Keratinocyte (primary cell): Measurements from ENCODE around the gene SLC8A1. TPM values are rescaled to one million over a fixed set of nuclear protein-coding genes. Genes with fewer than 3 reads are reported as not detected.

Experiments used
- DNase-seq: peaks from one replicate; pipeline ENCODE4 v3.0.0-alpha.2; 2011; ENCODE audit warnings: low read depth, missing footprints, low spot score
- FAIRE-seq: peaks from 2 replicates; lab custom pipeline; 2011; peaks lifted over from hg19 to GRCh38; lab: Jason Lieb, UNC
- H2AFZ ChIP-seq: 2 replicates; pipeline ENCODE4 v1.6.0; 2012; ENCODE audit warnings: low read length, control low read depth, inconsistent platforms; ENCODE audit not compliant: control insufficient read depth
- H3K27ac ChIP-seq: 2 replicates; pipeline ENCODE4 v1.5.1; 2011; ENCODE audit warnings: low read length; ENCODE audit not compliant: control insufficient read depth, insufficient read depth
- H3K27me3 ChIP-seq: 3 replicates; pipeline ENCODE4 v1.6.0; 2011; ENCODE audit warnings: low read length; ENCODE audit not compliant: control insufficient read depth, insufficient read depth; ENCODE audit errors: extremely low read depth
- H3K36me3 ChIP-seq, 2 experiments: 2 replicates in 1 of 2; 3 replicates in 1 of 2; pipeline ENCODE4 v1.5.1; 2011; ENCODE audit warnings: low read length in 2 of 2, mild to moderate bottlenecking in 1 of 2; ENCODE audit not compliant: control insufficient read depth in 2 of 2, insufficient read depth in 2 of 2; ENCODE audit errors: extremely low read depth in 1 of 2
- H3K4me1 ChIP-seq: 3 replicates; pipeline ENCODE4 v1.5.1; 2011; ENCODE audit warnings: low read length; ENCODE audit not compliant: control insufficient read depth, insufficient read depth; ENCODE audit errors: extremely low read depth
- H3K4me2 ChIP-seq: 3 replicates; pipeline ENCODE4 v1.6.0; 2011; ENCODE audit warnings: low read depth, low read length; ENCODE audit not compliant: control insufficient read depth, insufficient read depth; ENCODE audit errors: extremely low read depth
- H3K4me3 ChIP-seq, 3 experiments: fragments of 200-600 bp in 1 of 3; sonication (generic) in 1 of 3; 2 replicates in 2 of 3; 3 replicates in 1 of 3; pipeline ENCODE4 v1.5.1; 2011 to 2016; ENCODE audit warnings: low read length in 3 of 3, mild to moderate bottlenecking in 3 of 3, control low read depth in 2 of 3, inconsistent platforms in 1 of 3, low read depth in 1 of 3, mixed read lengths in 1 of 3, mixed run types in 1 of 3, moderate library complexity in 1 of 3; ENCODE audit not compliant: control insufficient read depth in 2 of 3, insufficient read depth in 2 of 3; ENCODE audit errors: extremely low read depth in 1 of 3
- H3K79me2 ChIP-seq: 2 replicates; pipeline ENCODE4 v1.6.0; 2012; ENCODE audit warnings: low read length; ENCODE audit not compliant: control insufficient read depth, insufficient read depth
- H3K9ac ChIP-seq: 3 replicates; pipeline ENCODE4 v1.6.0; 2011; ENCODE audit warnings: low read length; ENCODE audit not compliant: control insufficient read depth, insufficient read depth; ENCODE audit errors: extremely low read depth
- H3K9me1 ChIP-seq: 3 replicates; pipeline ENCODE4 v1.6.0; 2011; ENCODE audit warnings: low read length; ENCODE audit not compliant: control insufficient read depth, insufficient read depth; ENCODE audit errors: extremely low read depth
- H3K9me3 ChIP-seq: 2 replicates; pipeline ENCODE4 v1.5.1; 2012; ENCODE audit warnings: low read depth, low read length; ENCODE audit not compliant: control insufficient read depth
- H4K20me1 ChIP-seq: 3 replicates; pipeline ENCODE4 v1.6.0; 2011; ENCODE audit warnings: low read length; ENCODE audit not compliant: control insufficient read depth, insufficient read depth; ENCODE audit errors: extremely low read depth
- EZH2 ChIP-seq: IDR thresholded peaks from one replicate; pipeline ENCODE4 v1.6.1; 2012; ENCODE audit warnings: inconsistent platforms, mild to moderate bottlenecking, low read length, moderate library complexity
- dilution Hi-C: fragments of 300-500 bp; cut with MboI; formaldehyde crosslinking; loops from one replicate; pipeline ENCODE4 v1.7.0; 2020; ENCODE audit warnings: low sequenced_read_pairs; ENCODE audit not compliant: extremely low pct_ligation_motif_present
- polyA plus RNA-seq, 5 experiments: library from polyadenylated mRNA; depleted of rRNA in 3 of 5; stranded (reverse) in 3 of 5; stranded (forward) in 1 of 5; unstranded in 1 of 5; fragments of >200 nt; gene quantifications; 1 replicate in 1 of 5; 2 replicates in 3 of 5; 3 replicates in 1 of 5; pipeline versions ENCODE4 v1.2.1 to v1.2.3, GENCODE V29; 2011 to 2012; ENCODE audit warnings: missing spikeins in 2 of 5, low read depth in 1 of 5, low replicate concordance in 1 of 5
- TF ChIP-seq, protein P1 (sequence below), 3 experiments: IDR thresholded peaks in 1 of 3; conservative IDR thresholded peaks in 1 of 3; optimal IDR thresholded peaks in 1 of 3; 2 replicates in 2 of 3; 3 replicates in 1 of 3; pipeline versions ENCODE3 to v1.5.1; 2011; ENCODE audit warnings: low read length in 3 of 3, mild to moderate bottlenecking in 3 of 3, moderate library complexity in 2 of 3, control low read depth in 1 of 3, inconsistent platforms in 1 of 3; ENCODE audit not compliant: insufficient read depth in 2 of 3; ENCODE audit errors: extremely low read depth in 1 of 3

The SLC8A1 gene
- polyA plus RNA-seq, 1 donor (not counting 4 experiments of a cell fraction or from before 2014, with no cell fraction given): 2.7 TPM

DNA sequence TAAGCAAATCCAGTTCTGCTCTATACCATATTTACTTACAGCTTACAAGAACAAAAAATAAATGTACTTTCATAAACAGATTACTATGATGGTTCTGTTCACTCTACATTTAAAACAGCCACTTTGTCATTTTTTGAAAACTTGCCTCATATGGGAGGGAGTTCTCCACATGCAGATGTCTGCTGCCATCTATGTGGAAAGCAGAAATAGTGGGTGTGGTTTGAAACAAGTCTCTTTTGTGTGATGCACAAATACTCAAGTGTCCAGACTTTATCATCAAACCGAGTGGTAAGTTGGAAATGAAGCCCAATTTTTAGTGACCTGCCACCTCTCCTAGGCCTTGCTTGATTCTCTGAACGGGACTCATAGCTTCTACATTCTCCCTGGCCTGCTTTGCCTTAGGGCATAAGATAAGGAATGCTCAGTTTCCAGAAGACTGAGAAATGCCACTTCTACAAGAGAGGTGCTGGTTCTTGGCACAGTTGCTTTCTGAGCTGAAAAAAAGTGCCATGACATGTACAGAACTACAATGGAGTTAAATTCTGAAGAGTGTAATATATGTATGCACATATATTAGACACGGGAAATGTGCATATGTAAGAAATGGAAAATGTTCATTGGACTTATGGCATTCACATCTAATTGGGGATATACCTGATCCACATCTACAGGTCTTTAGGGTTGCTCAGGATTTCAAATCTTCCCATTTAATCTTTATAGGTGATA, 221.0 kb downstream of the SLC8A1 start:
- Histone ChIP-seq H3K27me3 (no peaks in the 10 kb centered on the region), H3K4me1 (no peaks in the 10 kb centered on the region), H3K79me2 (no peaks in the 10 kb centered on the region), H4K20me1 (no peaks in the 10 kb centered on the region), H3K27ac (no peak overlapping the region), H2AFZ (no peak overlapping the region), H3K9me1 (no peaks in the 10 kb centered on the region), H3K4me3 (no peak overlapping the region), H3K4me2 (no peak overlapping the region), H3K9ac (no peak overlapping the region), H3K9me3 (no peaks in the 10 kb centered on the region), H3K36me3 (no peaks in the 10 kb centered on the region)
- DNase-seq (no peak), FAIRE-seq (no peak)
- TF ChIP-seq, protein P1, sequence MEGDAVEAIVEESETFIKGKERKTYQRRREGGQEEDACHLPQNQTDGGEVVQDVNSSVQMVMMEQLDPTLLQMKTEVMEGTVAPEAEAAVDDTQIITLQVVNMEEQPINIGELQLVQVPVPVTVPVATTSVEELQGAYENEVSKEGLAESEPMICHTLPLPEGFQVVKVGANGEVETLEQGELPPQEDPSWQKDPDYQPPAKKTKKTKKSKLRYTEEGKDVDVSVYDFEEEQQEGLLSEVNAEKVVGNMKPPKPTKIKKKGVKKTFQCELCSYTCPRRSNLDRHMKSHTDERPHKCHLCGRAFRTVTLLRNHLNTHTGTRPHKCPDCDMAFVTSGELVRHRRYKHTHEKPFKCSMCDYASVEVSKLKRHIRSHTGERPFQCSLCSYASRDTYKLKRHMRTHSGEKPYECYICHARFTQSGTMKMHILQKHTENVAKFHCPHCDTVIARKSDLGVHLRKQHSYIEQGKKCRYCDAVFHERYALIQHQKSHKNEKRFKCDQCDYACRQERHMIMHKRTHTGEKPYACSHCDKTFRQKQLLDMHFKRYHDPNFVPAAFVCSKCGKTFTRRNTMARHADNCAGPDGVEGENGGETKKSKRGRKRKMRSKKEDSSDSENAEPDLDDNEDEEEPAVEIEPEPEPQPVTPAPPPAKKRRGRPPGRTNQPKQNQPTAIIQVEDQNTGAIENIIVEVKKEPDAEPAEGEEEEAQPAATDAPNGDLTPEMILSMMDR (optimal IDR thresholded peaks at IDR 0.05 in 1 of 3, IDR thresholded peaks at IDR 0.05 in 1 of 3, conservative IDR thresholded peaks at IDR 0.05 in 1 of 3; ENCODE audit: extremely low read depth in 1 of 3, insufficient read depth in 2 of 3, low read length in 3 of 3): no peak
- no peak for TF ChIP-seq EZH2
- dilution Hi-C loops: no loop called here

DNA sequence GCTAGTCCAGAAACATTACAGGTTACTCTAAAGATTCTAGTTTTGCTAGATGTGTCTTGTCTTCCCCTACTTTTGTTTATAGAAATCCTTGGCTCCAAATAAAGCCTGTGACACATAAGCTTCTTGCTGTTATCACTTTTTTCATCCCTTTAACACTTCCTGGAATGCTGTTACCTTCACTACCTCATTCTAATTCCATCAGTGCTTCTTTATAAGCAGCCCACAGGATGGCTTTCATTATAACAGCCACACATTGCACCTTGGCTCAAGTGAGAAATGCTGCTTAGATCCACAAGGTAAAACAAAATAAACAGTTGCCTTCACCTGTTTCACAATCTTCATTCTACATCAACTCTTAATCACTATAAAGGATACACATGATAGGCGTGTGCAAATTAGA, 221.7 kb downstream of the SLC8A1 start:
- Histone ChIP-seq H3K36me3 (no peaks in the 10 kb centered on the region), H3K27me3 (no peaks in the 10 kb centered on the region), H3K4me3 (no peak overlapping the region), H3K4me2 (no peak overlapping the region), H3K9ac (no peak overlapping the region), H3K9me1 (no peaks in the 10 kb centered on the region), H3K79me2 (no peaks in the 10 kb centered on the region), H3K4me1 (no peaks in the 10 kb centered on the region), H2AFZ (no peak overlapping the region), H3K27ac (no peak overlapping the region), H4K20me1 (no peaks in the 10 kb centered on the region), H3K9me3 (no peaks in the 10 kb centered on the region)
- no peak for DNase-seq
- dilution Hi-C loops: no loop called here
- no peak for FAIRE-seq
- no peak for TF ChIP-seq EZH2
- TF ChIP-seq, protein P1 (optimal IDR thresholded peaks at IDR 0.05 in 1 of 3, IDR thresholded peaks at IDR 0.05 in 1 of 3, conservative IDR thresholded peaks at IDR 0.05 in 1 of 3; ENCODE audit: extremely low read depth in 1 of 3, insufficient read depth in 2 of 3, low read length in 3 of 3): no peak
